Measurements from ENCODE around the gene TWIST2. TPM values are rescaled to one million over a fixed set of nuclear protein-coding genes. Genes with fewer than 3 reads are reported as not detected.

TWIST2 gene
- total RNA-seq, 1 experiment from 2014 or later: 0.22 TPM

- Histone ChIP-seq H3K79me1 (ENCODE audit: insufficient read depth, low read depth, low read length, poor library complexity, severe bottlenecking) (no peaks in the 10 kb centered on the region), H3K27ac (ENCODE audit: insufficient read length, low read depth, low read length) (no peak overlapping the region), H4K20me1 (ENCODE audit: control insufficient read depth, insufficient read depth, insufficient read length) (no peaks in the 10 kb centered on the region), H2AFZ (ENCODE audit: low read length) (no peak overlapping the region), H3K4ac (ENCODE audit: low read depth, low read length) (no peak overlapping the region), H2AK5ac (ENCODE audit: insufficient read length, low read length) (no peak overlapping the region), H4K91ac (ENCODE audit: insufficient read length, low read depth, low read length) (no peak overlapping the region), H2BK20ac (ENCODE audit: low read depth, low read length, poor library complexity, severe bottlenecking) (no peak overlapping the region), H2BK12ac (ENCODE audit: insufficient read length, low read depth, low read length) (no peak overlapping the region), H3K27me3 (ENCODE audit: insufficient read depth, low read length) (no peaks in the 10 kb centered on the region), H3T11ph (ENCODE audit: low read length) (no peak overlapping the region), H3K79me2 (ENCODE audit: insufficient read depth, low read length) (no peaks in the 10 kb centered on the region), H3K56ac (ENCODE audit: insufficient read length, low read depth, low read length) (no peak overlapping the region), H4K5ac (ENCODE audit: insufficient read length, low read depth, low read length) (no peak overlapping the region), H3K9me3 (ENCODE audit: control insufficient read depth, low read depth, low read length) (no peaks in the 10 kb centered on the region), H3K23ac (ENCODE audit: insufficient read length, low read depth, low read length) (no peak overlapping the region), H2BK15ac (ENCODE audit: low read depth, low read length) (no peak overlapping the region), H3K14ac (ENCODE audit: insufficient read depth, low read length) (no peak overlapping the region), H3K18ac (ENCODE audit: insufficient read length, low read depth, low read length) (no peak overlapping the region), H2BK120ac (ENCODE audit: low read depth, low read length, poor library complexity, severe bottlenecking) (no peak overlapping the region), H3K4me1 (ENCODE audit: insufficient read depth, low read length) (no peaks in the 10 kb centered on the region), H3K23me2 (ENCODE audit: insufficient read length, low read depth, low read length, poor library complexity, severe bottlenecking) (no peaks in the 10 kb centered on the region), H2BK5ac (ENCODE audit: insufficient read length, low read length) (no peak overlapping the region), H3K9ac (ENCODE audit: extremely low read depth, insufficient read length, low read length) (no peak overlapping the region), H4K8ac (replicated peaks; ENCODE audit: insufficient read length, low read depth, low read length) (no peak overlapping the region), H3K4me2 (ENCODE audit: insufficient read depth, insufficient read length, low read length) (no peak overlapping the region)
- DNase-seq: no peak
- TF ChIP-seq CTCF (conservative IDR thresholded peaks at IDR 0.05): no peak
- Mint-ChIP-seq H3K27ac (no peak overlapping the region), H3K36me3 (ENCODE audit: insufficient read depth in 1 of 3, low read depth in 3 of 3) (no peaks in the 10 kb centered on the region), H3K9me3 (no peaks in the 10 kb centered on the region; a peak in 2 of 5 replicates), H3K27me3 (ENCODE audit: low read depth) (peaks cover 61% of the 10 kb centered on the region), H3K4me3 (no peak overlapping the region), H3K4me1 (no peaks in the 10 kb centered on the region)
- WGBS (ENCODE audit: extremely low coverage, insufficient read length, low lambda C conversion rate): no CpG with 5 or more reads among the region's 2 CpGs
Measured at GRCh38 chr2:238831177-238831576, 16.7 kb upstream of the TWIST2 start.

Data from H9 (cell line).